GM20000 (cell line): ENCODE results near the gene ZMYND11.
"Not testable (repeated sequence)": the region's sequence is repeated elsewhere in the genome, so short reads cannot be mapped to it uniquely, and the experiment has no call there.

Experiments used
- DNase-seq: peaks from one replicate; pipeline ENCODE4 v3.0.0; 2012; ENCODE audit warnings: low spot score
- TF ChIP-seq, protein P1 (sequence below): IDR thresholded peaks from 2 replicates; pipeline ENCODE4 v1.5.1; 2012; ENCODE audit warnings: mild to moderate bottlenecking, control low read depth; ENCODE audit errors: extremely low read depth, missing control alignments

ZMYND11 gene

DNA sequence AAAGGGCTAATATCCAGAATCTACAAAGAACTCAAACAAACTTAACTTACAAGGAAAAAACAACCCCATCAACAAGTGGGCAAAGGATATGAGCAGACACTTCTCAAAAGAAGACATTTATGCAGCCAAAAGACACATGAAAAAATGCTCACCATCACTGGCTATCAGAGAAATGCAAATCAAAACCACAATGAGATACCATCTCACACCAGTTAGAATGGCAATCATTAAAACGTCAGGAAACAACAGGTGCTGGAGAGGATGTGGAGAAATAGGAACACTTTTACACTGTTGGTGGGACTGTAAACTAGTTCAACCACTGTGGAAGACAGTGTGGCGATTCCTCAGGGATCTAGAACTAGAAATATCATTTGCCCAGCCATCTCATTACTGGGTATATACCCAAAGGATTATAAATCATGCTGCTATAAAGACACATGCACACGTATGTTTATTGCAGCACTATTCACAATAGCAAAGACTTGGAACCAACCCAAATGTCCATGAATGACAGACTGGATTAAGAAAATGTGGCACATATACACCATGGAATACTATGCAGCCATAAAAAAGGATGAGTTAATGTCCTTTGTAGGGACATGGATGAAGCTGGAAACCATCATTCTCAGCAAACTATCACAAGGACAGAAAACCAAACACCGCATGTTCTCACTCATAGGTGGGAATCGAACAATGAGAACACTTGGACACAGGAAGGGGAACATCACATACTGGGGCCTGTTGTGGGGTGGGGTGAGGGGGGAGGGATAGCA is 130.7 kb downstream of the ZMYND11 start:
- DNase-seq: not testable (repeated sequence)

DNA sequence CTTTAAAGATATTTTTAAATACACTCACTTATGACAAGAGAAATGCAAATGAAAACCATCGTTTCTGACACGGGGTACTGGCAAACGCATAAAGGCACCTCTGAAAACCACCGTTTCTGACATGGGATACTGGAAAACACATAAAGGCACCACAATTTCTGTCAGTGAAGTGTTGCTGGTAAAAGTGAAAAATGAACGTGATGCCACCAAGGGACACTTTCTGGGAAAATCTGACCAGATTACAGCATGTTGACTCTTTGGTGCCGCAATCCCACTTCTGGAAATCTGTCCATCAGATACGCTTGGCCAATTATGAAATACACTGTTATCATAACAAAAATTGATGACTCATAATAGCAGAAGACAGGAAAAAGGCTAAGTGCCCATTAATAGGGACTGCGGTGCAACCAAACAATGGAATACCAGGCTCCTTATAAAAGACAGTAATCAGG is 131.7 kb downstream of the ZMYND11 start:
- TF ChIP-seq, protein P1, sequence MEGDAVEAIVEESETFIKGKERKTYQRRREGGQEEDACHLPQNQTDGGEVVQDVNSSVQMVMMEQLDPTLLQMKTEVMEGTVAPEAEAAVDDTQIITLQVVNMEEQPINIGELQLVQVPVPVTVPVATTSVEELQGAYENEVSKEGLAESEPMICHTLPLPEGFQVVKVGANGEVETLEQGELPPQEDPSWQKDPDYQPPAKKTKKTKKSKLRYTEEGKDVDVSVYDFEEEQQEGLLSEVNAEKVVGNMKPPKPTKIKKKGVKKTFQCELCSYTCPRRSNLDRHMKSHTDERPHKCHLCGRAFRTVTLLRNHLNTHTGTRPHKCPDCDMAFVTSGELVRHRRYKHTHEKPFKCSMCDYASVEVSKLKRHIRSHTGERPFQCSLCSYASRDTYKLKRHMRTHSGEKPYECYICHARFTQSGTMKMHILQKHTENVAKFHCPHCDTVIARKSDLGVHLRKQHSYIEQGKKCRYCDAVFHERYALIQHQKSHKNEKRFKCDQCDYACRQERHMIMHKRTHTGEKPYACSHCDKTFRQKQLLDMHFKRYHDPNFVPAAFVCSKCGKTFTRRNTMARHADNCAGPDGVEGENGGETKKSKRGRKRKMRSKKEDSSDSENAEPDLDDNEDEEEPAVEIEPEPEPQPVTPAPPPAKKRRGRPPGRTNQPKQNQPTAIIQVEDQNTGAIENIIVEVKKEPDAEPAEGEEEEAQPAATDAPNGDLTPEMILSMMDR: no peak
- no peak for DNase-seq

- TF ChIP-seq, protein P1: no peak
- no peak for DNase-seq
Measured at GRCh38 chr10:267705-268104, 132.4 kb downstream of the ZMYND11 start.

GRCh38 chr10:269440-270074 is 134.3 kb downstream of the ZMYND11 start:
- DNase-seq: no peak

GRCh38 chr10:271201-271600 is 135.9 kb downstream of the ZMYND11 start:
- TF ChIP-seq, protein P1: no peak
- DNase-seq: no peak

More at GRCh38 chr10:269440-270074, 134.3 kb downstream of the ZMYND11 start:
- TF ChIP-seq, protein P1: no peak

DNA sequence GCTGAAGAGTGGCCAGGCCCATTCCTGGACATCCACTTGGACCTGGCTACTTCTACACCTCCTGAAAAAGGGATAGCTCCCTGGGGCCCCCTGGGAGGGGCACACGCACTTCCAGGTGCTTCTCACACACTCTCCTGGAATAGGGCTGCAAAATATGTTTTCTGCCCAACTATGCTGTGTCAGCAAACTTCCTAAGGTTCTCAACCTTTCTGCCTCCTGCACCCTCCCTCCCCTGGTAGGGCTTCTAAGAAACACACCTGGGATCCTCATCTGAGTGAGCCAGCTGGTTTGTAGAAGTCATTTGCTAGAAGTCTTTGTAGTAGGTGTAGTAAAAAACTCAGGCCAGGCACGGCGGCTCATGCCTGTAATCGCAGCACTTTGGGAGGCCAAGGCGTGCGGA is 136.5 kb downstream of the ZMYND11 start:
- TF ChIP-seq, protein P1: no peak
- DNase-seq: no peak

DNA sequence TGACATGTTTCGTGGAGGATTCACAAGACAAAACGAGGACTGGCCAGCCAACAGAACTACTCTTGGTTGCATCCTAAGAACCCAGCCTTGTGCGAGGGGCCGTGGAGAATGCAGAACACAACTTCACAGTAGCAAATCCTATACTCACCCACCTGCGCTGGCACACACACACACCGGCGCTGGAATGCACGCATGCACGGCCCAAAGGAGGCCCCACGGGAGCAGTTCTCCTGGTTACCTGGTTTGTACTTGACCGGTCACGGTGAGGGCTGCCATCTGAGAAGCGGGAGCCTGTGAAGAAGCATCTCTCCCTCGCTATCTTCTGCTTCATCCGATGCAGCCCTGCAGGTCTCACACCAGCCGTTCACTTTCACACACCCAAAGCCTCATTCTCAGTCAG is 137.8 kb downstream of the ZMYND11 start:
- TF ChIP-seq, protein P1: no peak

GRCh38 chr10:274866-275265 is 139.6 kb downstream of the ZMYND11 start:
- TF ChIP-seq, protein P1: no peak
- no peak for DNase-seq

More for the DNA sequence above, 137.8 kb downstream of the ZMYND11 start:
- DNase-seq: no peak
